Measurements from ENCODE around the gene GNAI2.

The GNAI2 gene

DNA sequence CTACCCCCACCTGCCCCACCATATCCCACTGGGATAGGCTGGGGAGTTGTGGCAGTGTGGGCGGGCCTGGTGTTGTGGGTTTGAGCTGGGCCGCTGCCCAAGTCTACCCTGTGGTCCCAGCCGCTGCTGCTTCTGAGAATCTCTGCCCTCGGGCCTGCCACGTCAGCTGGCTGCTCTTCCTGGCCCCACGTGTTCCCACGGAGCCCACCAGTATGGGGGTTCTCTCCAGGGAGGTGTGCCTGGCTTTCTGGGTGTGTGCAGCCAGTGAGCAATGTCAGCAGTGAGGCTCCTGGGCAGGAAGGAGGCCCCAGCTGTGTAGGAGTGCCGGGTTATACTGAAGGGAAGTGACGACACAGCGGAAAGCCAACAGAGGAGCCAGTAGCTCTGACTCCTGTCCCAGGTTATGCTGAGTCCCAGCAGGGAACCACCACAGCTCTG is 10.5 kb downstream of the GNAI2 start:
- H3K9me3 ChIP-seq (ENCODE audit: control insufficient read depth, insufficient read depth, low read length), result no peaks in the 10 kb centered on the region
- H3K79me2 ChIP-seq (ENCODE audit: control insufficient read depth, low read length), result peaks cover 93% of the 10 kb centered on the region
- H3K27ac ChIP-seq (ENCODE audit: low read depth, low read length), result 0 out of 2 replicates have a peak overlapping the region, but pooled peaks have one; percentile 39
- H3K36me3 ChIP-seq (ENCODE audit: control insufficient read depth, low read length), result peaks cover 37% of the 10 kb centered on the region
- peaks cover 19% of the 10 kb centered on the region for H3F3A ChIP-seq (ENCODE audit: control insufficient read depth, insufficient read depth)
- peak overlapping the region; percentile 67 for H3K4me3 ChIP-seq (ENCODE audit: low read length)
- no peaks in the 10 kb centered on the region for H3K27me3 ChIP-seq (ENCODE audit: control insufficient read depth, low read length)
- peaks cover 52% of the 10 kb centered on the region for H3K4me1 ChIP-seq (ENCODE audit: control insufficient read depth, low read length)
- no peaks in the 10 kb centered on the region for H3K9me2 ChIP-seq (replicated peaks; ENCODE audit: control insufficient read depth, low read length)
- TF ChIP-seq, protein P1, sequence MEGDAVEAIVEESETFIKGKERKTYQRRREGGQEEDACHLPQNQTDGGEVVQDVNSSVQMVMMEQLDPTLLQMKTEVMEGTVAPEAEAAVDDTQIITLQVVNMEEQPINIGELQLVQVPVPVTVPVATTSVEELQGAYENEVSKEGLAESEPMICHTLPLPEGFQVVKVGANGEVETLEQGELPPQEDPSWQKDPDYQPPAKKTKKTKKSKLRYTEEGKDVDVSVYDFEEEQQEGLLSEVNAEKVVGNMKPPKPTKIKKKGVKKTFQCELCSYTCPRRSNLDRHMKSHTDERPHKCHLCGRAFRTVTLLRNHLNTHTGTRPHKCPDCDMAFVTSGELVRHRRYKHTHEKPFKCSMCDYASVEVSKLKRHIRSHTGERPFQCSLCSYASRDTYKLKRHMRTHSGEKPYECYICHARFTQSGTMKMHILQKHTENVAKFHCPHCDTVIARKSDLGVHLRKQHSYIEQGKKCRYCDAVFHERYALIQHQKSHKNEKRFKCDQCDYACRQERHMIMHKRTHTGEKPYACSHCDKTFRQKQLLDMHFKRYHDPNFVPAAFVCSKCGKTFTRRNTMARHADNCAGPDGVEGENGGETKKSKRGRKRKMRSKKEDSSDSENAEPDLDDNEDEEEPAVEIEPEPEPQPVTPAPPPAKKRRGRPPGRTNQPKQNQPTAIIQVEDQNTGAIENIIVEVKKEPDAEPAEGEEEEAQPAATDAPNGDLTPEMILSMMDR (IDR thresholded peaks at IDR 0.05; ENCODE audit: low read depth, low read length, poor library complexity, severe bottlenecking), result peak; percentile 53
- no peak for TF ChIP-seq EZH2phosphoT487 (IDR thresholded peaks at IDR 0.05; ENCODE audit: borderline replicate concordance, low read length)
- peak overlapping the region; percentile 79 for H3K4me2 ChIP-seq (ENCODE audit: low read length)
- H4K20me1 ChIP-seq (ENCODE audit: control insufficient read depth, insufficient read depth, low read depth, low read length), result peaks cover 27% of the 10 kb centered on the region; the same call in 1 of the 2 replicates

DNA sequence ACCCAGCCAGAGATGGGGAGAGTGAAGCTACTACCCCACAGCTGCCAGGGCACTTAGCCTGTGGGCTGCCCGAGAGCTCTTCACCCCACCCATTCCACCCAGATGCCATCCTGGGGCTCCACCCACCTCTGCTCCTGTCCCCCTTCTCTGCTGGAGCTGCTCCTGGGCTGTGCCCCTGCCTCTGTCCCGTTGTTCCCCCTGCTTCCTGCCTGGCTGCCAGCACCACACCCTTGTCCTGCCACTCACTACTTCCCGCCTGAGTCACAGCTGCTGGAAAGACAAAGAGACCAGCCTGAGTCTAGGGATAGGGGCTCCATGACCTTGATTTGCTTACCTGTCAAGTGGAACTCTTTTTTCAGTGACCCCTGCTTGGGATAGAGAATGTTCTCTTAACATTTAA is 12.4 kb downstream of the GNAI2 start:
- Histone ChIP-seq H3K4me1 (ENCODE audit: control insufficient read depth, low read length) (peaks cover 33% of the 10 kb centered on the region), H3K27ac (ENCODE audit: low read depth, low read length) (no peak overlapping the region), H3K9me3 (ENCODE audit: control insufficient read depth, insufficient read depth, low read length) (no peaks in the 10 kb centered on the region), H3F3A (ENCODE audit: control insufficient read depth, insufficient read depth) (peaks cover 10% of the 10 kb centered on the region; the same call in 1 of the 2 replicates), H3K36me3 (ENCODE audit: control insufficient read depth, low read length) (peaks cover 36% of the 10 kb centered on the region), H3K79me2 (ENCODE audit: control insufficient read depth, low read length) (peaks cover 78% of the 10 kb centered on the region), H4K20me1 (ENCODE audit: control insufficient read depth, insufficient read depth, low read depth, low read length) (peaks cover 21% of the 10 kb centered on the region; the same call in 1 of the 2 replicates), H3K4me3 (ENCODE audit: low read length) (no peak overlapping the region), H3K9me2 (replicated peaks; ENCODE audit: control insufficient read depth, low read length) (no peaks in the 10 kb centered on the region), H3K27me3 (ENCODE audit: control insufficient read depth, low read length) (no peaks in the 10 kb centered on the region), H3K4me2 (ENCODE audit: low read length) (no peak overlapping the region)
- no peak for TF ChIP-seq EZH2phosphoT487 (IDR thresholded peaks at IDR 0.05; ENCODE audit: borderline replicate concordance, low read length)

DNA sequence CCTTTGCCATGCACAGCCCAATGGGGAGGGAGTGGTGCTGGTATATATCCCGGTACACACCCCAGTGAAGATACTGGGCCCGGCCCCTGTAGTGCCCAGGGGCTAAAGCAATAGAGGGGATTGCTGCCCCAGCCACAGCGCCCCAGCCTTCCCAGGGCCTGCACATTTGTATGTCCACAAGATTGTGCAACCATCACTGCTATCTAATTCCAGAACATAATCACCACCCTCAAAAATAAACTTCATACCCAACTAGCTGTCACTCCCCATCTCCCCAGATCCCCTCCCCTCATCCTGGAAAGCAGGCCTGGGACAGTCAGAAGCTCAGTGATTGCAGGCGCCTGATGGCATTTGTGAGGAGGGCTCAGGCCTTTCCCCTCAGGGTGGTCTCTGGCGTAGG is 13.5 kb downstream of the GNAI2 start:
- H3K4me1 ChIP-seq (ENCODE audit: control insufficient read depth, low read length), result peaks cover 32% of the 10 kb centered on the region
- no peaks in the 10 kb centered on the region for H3K27me3 ChIP-seq (ENCODE audit: control insufficient read depth, low read length)
- TF ChIP-seq, protein P1 (IDR thresholded peaks at IDR 0.05; ENCODE audit: low read depth, low read length, poor library complexity, severe bottlenecking), result no peak
- TF ChIP-seq EZH2phosphoT487 (IDR thresholded peaks at IDR 0.05; ENCODE audit: borderline replicate concordance, low read length), result no peak
- peaks cover 42% of the 10 kb centered on the region for H3K36me3 ChIP-seq (ENCODE audit: control insufficient read depth, low read length)
- H4K20me1 ChIP-seq (ENCODE audit: control insufficient read depth, insufficient read depth, low read depth, low read length), result peaks cover 21% of the 10 kb centered on the region; the same call in 1 of the 2 replicates
- H3K4me2 ChIP-seq (ENCODE audit: low read length), result no peak overlapping the region
- no peaks in the 10 kb centered on the region for H3K9me2 ChIP-seq (replicated peaks; ENCODE audit: control insufficient read depth, low read length)
- peaks cover 2% of the 10 kb centered on the region; the same call in 1 of the 2 replicates for H3F3A ChIP-seq (ENCODE audit: control insufficient read depth, insufficient read depth)
- no peaks in the 10 kb centered on the region for H3K9me3 ChIP-seq (ENCODE audit: control insufficient read depth, insufficient read depth, low read length)
- H3K27ac ChIP-seq (ENCODE audit: low read depth, low read length), result no peak overlapping the region
- peaks cover 72% of the 10 kb centered on the region for H3K79me2 ChIP-seq (ENCODE audit: control insufficient read depth, low read length)
- H3K4me3 ChIP-seq (ENCODE audit: low read length), result no peak overlapping the region

DNA sequence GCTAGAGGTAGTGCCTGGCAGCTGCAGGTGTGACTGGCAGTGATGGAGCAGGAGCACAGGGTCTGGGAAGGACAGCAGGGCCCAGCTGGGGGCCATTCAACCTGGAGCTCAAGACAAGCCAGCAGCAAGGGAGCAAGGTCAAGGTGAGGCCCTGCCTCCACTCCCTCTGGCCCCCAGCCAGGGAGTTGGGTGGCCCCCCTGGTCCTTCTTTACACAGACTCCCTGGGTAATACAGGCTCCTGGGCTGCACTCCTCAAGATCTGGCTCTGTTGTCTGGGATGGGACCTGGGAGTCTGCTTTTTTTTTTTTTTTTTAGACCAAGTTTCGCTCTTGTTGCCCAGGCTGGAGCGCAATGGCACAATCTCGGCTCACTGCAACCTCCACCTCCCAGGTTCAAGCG is 14.5 kb downstream of the GNAI2 start:
- no peaks in the 10 kb centered on the region for H3K9me2 ChIP-seq (replicated peaks; ENCODE audit: control insufficient read depth, low read length)
- TF ChIP-seq, protein P1 (IDR thresholded peaks at IDR 0.05; ENCODE audit: low read depth, low read length, poor library complexity, severe bottlenecking), result no peak
- no peak for TF ChIP-seq EZH2phosphoT487 (IDR thresholded peaks at IDR 0.05; ENCODE audit: borderline replicate concordance, low read length)
- no peak overlapping the region for H3K4me2 ChIP-seq (ENCODE audit: low read length)
- no peaks in the 10 kb centered on the region for H3K27me3 ChIP-seq (ENCODE audit: control insufficient read depth, low read length)
- H3F3A ChIP-seq (ENCODE audit: control insufficient read depth, insufficient read depth), result no peaks in the 10 kb centered on the region
- H3K4me3 ChIP-seq (ENCODE audit: low read length), result no peak overlapping the region
- H3K4me1 ChIP-seq (ENCODE audit: control insufficient read depth, low read length), result peaks cover 28% of the 10 kb centered on the region
- H3K36me3 ChIP-seq (ENCODE audit: control insufficient read depth, low read length), result peaks cover 53% of the 10 kb centered on the region
- H3K27ac ChIP-seq (ENCODE audit: low read depth, low read length), result no peak overlapping the region
- H3K79me2 ChIP-seq (ENCODE audit: control insufficient read depth, low read length), result peaks cover 64% of the 10 kb centered on the region
- no peaks in the 10 kb centered on the region for H3K9me3 ChIP-seq (ENCODE audit: control insufficient read depth, insufficient read depth, low read length)
- H4K20me1 ChIP-seq (ENCODE audit: control insufficient read depth, insufficient read depth, low read depth, low read length), result peaks cover 21% of the 10 kb centered on the region; the same call in 1 of the 2 replicates
